Inferior parietal cortex (tissue), 1 donor: ENCODE measurements around the gene FGF18.

Experiments
- DNase-seq: peaks from one replicate; pipeline ENCODE4 v3.0.0-alpha.2; 2016; ENCODE audit errors: extremely low spot score

The FGF18 gene

GRCh38 chr5:171467107-171467506 is 47.7 kb downstream of the FGF18 start:
- no peak for DNase-seq

GRCh38 chr5:171469326-171469725 is 49.9 kb downstream of the FGF18 start:
- no peak for DNase-seq

GRCh38 chr5:171470420-171470819 is 51.0 kb downstream of the FGF18 start:
- no peak for DNase-seq

- DNase-seq, result no peak
These were observed 54.9 kb downstream of the FGF18 start for GRCh38 chr5:171474230-171474813.

- DNase-seq, result no peak
These were observed 56.1 kb downstream of the FGF18 start for GRCh38 chr5:171475596-171475995.

- no peak for DNase-seq
These were observed 57.3 kb downstream of the FGF18 start for GRCh38 chr5:171476701-171477100.

GRCh38 chr5:171477101-171477500 is 57.7 kb downstream of the FGF18 start:
- no peak for DNase-seq

- no peak for DNase-seq
These were observed 58.2 kb downstream of the FGF18 start for GRCh38 chr5:171477666-171478065.

- DNase-seq, result no peak
These were observed 59.7 kb downstream of the FGF18 start for GRCh38 chr5:171478946-171479775.

- DNase-seq, result no peak
These were observed 60.3 kb downstream of the FGF18 start for GRCh38 chr5:171479776-171480125.

GRCh38 chr5:171480239-171480638 is 60.8 kb downstream of the FGF18 start:
- no peak for DNase-seq

GRCh38 chr5:171481571-171482433 is 62.4 kb downstream of the FGF18 start:
- no peak for DNase-seq

- no peak for DNase-seq
These were observed 62.9 kb downstream of the FGF18 start for GRCh38 chr5:171482434-171482730.

- no peak for DNase-seq
These were observed 64.2 kb downstream of the FGF18 start for GRCh38 chr5:171483551-171484135.

- DNase-seq, result no peak
These were observed 65.0 kb downstream of the FGF18 start for GRCh38 chr5:171484460-171484899.

GRCh38 chr5:171485668-171486067 is 66.2 kb downstream of the FGF18 start:
- DNase-seq, result no peak

- DNase-seq, result no peak
These were observed 67.2 kb downstream of the FGF18 start for GRCh38 chr5:171486613-171487012.

GRCh38 chr5:171488876-171489275 is 69.4 kb downstream of the FGF18 start:
- DNase-seq, result no peak

- DNase-seq, result no peak
These were observed 73.3 kb downstream of the FGF18 start for GRCh38 chr5:171492781-171493180.

GRCh38 chr5:171493646-171494393 is 74.4 kb downstream of the FGF18 start:
- no peak for DNase-seq

GRCh38 chr5:171494452-171495121 is 75.1 kb downstream of the FGF18 start:
- peak; percentile 9 for DNase-seq
